NCI-H748 treated with DMSO at 0.1 percent for 48 hours (cell line): ENCODE measurements around the gene TNXB.
"Not testable (repeated sequence)": the region's sequence is repeated elsewhere in the genome, so short reads cannot be mapped to it uniquely, and the experiment has no call there.

ENCODE experiments used
- DNase-seq: peaks from one replicate; lab custom pipeline; 2025; lab: John Stamatoyannopoulos, UW

Gene TNXB

DNA sequence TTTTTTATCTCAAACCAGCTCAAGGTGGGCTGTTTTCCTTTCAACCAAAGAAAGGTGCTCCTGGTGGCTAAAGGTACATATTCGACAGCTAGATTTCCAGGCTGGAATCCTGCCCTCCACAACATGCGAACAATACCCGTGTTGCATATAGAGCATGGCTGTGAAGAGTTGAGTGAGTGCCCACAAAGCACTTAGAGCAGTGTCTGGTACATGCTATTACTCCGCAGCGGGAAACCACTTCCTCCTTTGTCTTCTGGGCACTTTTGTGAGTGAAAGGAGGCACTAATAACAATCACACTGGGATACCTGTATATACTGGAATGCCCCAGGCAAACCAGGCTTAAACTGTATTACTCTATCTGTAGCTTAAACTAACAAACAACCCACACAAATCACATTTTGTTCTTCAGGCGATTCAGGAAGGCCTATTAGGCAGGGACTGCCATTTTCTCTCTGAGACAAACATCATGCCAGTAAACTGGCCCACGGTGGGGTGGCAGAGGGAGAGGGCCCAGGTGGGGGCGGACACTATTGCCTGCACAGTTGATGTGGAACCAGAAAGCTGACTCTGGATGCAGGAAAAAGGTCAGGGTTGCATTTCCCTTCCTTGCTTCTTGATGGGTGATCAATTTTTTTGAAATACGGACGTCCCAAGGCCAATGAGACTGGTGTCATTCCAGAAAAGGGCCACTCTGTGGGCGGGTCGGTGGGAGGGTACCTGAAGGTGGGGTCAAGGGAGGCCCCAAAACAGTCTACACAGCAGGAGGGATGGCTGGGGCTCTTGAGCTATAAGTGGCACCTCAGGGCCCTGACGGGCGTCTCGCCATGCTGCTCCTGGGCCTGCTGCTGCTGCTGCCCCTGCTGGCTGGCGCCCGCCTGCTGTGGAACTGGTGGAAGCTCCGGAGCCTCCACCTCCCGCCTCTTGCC is 71.3 kb downstream of the TNXB start, which contains the start of gene CYP21A2:
Gene CYP21A2, plus strand, starts transcription at position 818 of the 927 bp plus-strand sequence. Its CDS starts 8 bp downstream, at position 826.
- DNase-seq: not testable (repeated sequence)

DNA sequence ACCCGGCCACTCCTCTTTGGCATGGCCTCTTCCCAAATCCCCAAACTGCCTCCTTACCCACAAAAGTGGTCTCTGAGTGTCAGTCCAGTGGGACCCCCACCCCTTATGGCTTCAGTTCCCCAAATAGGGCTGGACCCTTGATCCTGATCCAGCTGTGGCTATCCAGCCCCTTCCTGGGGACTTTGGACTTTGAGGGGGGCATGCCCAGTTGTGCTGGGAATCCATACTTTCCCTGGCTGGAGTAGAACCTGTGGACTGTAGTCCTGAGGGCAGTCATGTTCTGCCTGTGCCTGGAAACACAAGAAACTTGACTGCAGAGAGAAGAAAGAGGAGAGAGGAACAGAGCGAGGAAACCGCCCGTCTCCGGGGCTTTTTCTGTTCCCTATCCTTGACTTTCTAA is 72.0 kb downstream of the TNXB start:
- not testable (repeated sequence) for DNase-seq

DNA sequence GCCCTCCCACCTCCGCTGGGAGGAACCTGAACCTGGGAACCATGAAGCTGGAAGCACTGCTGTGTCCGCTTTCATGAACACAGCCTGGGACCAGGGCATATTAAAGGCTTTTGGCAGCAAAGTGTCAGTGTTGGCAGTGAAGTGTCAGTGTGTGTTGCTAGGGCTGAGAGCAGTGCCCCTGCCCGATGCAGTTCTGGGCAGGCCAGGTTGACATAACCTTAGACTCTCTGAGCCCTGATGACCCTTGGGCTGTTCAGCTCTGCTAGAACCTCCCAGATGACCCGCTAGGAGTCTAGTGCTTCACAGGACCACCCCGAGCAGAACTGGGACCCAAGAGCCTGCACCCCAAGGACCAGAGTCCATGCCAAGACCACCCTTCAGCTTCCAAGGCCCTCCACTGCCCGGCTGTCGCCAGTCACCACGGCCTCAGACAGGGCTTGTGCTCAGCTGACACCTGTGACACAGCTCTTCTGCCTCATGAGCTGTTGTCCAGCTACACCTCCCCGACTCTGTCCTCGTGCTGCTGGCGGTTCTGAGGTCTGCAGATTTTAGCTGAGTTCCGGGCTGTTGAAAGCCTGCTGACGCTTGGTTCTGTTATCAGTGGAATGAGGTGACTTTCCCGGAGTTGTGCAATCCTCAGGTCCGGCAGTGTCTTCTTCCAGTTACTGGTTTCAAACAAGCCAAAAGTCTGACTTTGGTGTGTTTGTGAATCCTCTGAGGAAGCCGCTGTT is 73.7 kb downstream of the TNXB start:
- DNase-seq: not testable (repeated sequence)

DNA sequence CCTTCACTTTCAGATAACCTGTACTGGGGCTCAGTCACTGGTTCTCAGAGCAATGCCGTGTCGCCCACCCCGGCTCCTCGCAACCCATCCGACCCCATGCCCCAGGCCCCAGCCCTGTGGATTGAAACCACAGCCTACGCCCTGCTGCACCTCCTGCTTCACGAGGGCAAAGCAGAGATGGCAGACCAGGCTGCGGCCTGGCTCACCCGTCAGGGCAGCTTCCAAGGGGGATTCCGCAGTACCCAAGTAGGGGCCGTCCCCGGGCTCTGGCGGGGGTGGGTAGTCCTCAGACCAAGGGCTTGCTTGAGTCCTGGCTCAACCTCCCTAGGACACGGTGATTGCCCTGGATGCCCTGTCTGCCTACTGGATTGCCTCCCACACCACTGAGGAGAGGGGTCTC is 79.6 kb downstream of the TNXB start:
- not testable (repeated sequence) for DNase-seq

DNA sequence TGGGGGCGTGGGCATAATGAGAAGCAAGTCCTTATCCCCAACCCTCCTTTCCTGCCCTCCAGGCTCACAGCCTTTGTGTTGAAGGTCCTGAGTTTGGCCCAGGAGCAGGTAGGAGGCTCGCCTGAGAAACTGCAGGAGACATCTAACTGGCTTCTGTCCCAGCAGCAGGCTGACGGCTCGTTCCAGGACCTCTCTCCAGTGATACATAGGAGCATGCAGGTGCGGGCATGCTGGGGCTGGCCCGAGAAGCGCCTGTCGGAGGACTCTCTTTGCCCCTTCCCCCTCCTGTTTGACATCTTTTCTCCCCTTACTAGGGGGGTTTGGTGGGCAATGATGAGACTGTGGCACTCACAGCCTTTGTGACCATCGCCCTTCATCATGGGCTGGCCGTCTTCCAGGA is 80.5 kb downstream of the TNXB start:
- DNase-seq: not testable (repeated sequence)

DNA sequence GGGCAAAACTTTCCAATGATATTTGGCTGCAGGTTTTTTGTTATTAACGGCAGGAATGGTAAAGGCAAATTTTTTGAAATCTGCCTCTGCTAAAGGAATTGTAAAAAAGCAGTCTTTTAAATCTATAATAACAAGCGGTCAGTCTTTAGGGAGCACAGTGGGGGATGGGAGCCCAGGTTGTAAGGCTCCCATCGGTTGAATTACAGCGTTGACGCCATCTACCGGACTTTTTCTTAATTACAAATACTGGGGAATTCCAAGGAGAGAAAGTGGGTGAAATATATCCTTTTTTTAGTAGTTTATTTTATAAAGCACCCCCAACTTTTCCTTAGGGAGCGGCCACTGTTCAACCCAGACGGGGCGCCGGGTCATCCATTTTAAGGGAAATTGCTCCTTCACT is 87.0 kb downstream of the TNXB start:
- not testable (repeated sequence) for DNase-seq

DNA sequence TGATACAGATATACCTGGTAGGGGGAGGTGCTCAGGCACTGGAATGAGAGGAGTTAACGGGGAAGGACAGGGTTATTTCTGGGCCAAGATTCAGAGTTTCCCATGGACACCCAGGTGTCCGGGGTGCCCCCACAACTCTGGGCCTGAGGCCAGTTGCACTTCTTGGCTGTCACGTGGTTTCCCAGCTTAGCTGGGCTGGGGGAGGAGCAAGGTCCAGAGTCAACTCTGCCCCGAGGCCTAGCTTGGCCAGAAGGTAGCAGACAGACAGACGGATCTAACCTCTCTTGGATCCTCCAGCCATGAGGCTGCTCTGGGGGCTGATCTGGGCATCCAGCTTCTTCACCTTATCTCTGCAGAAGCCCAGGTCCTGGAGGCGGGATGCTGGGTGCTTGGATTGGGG is 94.6 kb downstream of the TNXB start, which contains the start of gene C4B:
Gene C4B, plus strand, starts transcription at position 249 of the 400 bp plus-strand sequence. Its CDS starts 51 bp downstream, at position 300.
- not testable (repeated sequence) for DNase-seq

DNA sequence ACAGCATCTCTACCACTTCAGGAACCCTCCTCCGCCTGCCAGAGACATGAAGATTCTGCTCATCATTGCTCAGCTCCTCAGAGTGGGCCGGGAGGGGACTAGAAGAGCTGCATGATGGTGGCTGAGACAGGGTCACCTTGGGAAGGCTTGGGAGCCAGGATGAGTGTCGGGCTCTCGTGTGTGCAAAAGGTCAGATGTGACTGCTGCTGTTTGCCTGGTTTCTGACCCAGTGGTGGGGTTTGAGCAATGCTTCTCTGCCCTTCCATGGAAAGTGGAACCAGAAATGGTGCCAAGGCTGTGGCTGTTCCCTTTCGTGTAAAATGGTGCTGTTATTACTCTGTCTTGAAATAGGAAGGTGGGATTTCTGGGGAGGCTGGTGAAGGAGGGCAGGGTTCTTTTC is 95.4 kb downstream of the TNXB start:
- not testable (repeated sequence) for DNase-seq

DNA sequence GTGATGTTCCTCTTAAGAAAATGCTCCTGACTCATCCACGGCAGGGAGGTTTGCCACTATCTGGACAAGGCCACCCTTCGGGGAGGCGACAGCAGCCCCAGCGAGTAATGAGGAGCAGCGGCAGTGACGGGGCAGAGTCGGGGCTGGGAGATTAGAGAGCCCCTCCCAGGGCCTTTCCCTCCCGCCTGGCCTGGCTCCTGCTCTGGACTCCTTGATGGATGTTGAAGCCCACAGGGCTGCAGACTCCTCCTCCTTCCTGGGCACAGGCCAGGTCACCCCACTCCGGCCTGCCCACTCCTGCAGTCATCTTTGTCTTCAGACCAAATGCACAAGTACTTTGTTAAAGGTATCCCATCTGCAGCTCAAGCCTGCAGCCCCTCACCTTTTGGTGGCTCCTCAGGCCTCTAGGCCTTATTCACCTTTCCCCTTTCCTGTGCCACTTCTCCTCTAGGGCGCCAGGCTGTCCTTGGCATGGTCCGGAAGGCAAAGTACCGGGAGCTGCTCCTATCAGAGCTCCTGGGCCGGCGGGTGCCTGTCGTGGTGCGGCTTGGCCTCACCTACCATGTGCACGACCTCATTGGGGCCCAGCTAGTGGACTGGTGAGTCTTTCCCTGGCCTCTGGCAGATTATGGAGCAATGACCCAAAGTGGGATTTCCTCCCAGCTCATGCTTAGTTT is 96.1 kb downstream of the TNXB start:
- DNase-seq: not testable (repeated sequence)

DNA sequence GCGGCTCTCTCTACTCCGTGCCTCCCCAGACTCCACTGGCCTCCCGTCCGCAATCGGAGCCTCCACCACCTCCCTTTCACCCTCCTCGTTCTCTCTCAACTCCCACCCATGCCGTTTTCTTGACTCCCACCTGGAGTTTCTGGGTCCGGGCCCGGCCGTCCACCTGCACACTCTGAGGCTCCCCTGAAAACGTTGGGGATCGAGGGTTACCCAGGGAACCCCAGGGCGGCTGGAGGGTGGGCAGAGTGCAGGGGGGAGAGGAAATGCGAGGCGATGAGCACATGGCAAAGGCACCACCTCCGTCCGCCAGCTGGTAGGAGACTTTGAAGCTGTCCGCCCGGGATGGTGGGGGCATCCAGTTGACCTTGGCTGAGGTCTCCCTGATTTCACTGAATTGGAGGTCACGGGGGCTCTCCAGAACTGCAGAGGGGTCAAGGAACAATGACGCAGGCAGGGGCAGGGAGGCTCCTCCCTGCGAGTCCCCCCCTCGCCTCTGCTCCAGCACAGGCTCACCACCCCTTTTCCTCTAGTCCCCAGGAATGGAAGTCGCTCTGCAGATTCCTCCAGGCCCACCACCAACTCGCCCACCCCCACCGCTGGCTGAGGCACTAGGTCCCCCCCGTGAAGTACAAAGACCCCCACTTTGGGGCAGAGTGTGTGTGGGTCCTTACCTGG is 98.1 kb downstream of the TNXB start:
- DNase-seq: not testable (repeated sequence)

DNA sequence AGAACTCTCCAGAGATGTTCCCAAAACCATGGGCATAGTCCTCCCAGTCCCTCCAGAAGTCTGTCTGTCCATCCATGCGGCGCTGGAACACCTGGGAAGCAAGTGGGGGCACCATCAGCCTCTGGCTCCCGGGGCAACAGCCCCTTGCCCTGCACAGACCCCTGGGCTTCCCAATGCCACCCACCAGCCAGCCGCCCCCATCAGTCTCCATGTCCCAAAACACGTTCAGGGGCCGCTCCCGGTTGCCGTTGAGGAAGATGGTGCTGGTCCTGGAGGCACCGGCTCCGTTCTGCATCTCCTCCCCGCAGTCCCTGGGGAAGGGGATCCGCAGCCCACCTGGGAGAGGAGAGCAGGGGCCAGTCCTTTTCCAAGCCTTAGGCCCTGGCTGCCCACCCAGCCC is 99.6 kb downstream of the TNXB start:
- DNase-seq: not testable (repeated sequence)

DNA sequence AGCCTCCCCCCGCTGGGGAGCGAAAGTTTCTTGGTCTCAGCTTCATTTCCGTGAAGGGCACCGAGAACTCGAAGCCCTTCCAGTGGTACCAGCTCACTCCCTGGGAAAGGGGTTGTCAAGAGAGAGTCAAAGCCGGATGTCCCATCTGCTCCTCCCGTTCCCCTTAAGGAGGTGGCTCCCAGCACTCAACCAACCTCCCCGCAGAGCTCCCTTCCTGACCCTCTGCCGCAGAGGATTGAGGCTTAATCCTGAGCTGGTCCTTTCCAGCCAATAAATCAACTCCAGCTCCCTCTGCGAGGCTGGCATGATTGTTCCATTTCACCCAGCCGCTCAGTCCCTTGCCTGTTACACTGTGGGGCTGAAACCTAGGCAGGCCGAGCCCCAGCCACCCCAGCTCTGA is 100.5 kb downstream of the TNXB start:
- DNase-seq: not testable (repeated sequence)

DNA sequence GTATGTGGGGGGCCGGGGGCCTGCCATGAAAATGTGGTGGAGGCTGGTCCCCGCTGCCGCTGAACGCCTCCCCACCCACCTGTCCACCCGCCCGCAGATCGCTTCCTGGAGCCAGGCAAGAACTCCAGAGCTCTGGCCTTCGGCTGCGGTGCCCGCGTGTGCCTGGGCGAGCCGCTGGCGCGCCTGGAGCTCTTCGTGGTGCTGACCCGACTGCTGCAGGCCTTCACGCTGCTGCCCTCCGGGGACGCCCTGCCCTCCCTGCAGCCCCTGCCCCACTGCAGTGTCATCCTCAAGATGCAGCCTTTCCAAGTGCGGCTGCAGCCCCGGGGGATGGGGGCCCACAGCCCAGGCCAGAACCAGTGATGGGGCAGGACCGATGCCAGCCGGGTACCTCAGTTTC is 101.1 kb downstream of the TNXB start:
- not testable (repeated sequence) for DNase-seq

DNA sequence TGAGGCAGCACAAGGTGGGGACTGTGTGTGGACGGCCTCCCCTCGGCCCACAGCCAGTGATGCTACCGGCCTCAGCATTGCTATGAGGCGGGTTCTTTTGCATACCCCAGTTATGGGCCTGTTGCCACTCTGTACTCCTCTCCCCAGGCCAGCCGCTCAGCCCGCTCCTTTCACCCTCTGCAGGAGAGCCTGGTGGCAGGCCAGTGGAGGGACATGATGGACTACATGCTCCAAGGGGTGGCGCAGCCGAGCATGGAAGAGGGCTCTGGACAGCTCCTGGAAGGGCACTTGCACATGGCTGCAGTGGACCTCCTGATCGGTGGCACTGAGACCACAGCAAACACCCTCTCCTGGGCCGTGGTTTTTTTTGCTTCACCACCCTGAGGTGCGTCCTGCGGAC is 102.1 kb downstream of the TNXB start:
- DNase-seq: not testable (repeated sequence)

DNA sequence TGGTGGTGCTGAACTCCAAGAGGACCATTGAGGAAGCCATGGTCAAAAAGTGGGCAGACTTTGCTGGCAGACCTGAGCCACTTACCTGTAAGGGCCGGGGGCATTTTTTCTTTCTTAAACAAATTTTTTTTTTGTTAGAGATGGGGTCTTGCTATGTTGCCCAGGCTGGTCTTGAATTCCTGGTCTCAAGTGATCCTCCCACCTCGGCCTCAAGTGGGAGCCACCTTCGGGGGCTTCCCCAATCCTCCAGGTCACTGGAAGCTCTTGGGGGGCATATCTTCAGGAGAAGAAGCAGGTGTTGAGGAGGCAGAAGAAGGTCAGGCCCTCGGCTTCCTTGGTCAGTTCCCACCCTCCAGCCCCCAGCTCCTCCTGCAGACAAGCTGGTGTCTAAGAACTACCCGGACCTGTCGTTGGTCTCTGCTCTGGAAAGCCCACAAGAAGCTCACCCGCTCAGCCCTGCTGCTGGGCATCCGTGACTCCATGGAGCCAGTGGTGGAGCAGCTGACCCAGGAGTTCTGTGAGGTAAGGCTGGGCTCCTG is 103.1 kb downstream of the TNXB start:
- not testable (repeated sequence) for DNase-seq

DNA sequence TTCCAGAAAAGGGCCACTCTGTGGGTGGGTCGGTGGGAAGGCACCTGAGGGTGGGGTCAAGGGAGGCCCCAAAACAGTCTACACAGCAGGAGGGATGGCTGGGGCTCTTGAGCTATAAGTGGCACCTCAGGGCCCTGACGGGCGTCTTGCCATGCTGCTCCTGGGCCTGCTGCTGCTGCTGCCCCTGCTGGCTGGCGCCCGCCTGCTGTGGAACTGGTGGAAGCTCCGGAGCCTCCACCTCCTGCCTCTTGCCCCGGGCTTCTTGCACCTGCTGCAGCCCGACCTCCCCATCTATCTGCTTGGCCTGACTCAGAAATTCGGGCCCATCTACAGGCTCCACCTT is 103.6 kb downstream of the TNXB start:
- DNase-seq: not testable (repeated sequence)

DNA sequence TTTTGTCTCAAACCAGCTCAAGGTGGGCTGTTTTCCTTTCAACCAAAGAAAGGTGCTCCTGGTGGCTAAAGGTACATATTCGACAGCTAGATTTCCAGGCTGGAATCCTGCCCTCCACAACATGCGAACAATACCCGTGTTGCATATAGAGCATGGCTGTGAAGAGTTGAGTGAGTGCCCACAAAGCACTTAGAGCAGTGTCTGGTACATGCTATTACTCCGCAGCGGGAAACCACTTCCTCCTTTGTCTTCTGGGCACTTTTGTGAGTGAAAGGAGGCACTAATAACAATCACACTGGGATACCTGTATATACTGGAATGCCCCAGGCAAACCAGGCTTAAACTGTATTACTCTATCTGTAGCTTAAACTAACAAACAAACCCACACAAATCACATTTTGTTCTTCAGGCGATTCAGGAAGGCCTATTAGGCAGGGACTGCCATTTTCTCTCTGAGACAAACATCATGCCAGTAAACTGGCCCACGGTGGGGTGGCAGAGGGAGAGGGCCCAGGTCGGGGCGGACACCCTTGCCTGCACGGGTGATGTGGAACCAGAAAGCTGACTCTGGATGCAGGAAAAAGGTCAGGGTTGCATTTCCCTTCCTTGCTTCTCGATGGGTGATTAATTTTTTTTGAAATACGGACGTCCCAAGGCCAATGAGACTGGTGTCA is 104.1 kb downstream of the TNXB start:
- DNase-seq: peak; percentile 10

DNA sequence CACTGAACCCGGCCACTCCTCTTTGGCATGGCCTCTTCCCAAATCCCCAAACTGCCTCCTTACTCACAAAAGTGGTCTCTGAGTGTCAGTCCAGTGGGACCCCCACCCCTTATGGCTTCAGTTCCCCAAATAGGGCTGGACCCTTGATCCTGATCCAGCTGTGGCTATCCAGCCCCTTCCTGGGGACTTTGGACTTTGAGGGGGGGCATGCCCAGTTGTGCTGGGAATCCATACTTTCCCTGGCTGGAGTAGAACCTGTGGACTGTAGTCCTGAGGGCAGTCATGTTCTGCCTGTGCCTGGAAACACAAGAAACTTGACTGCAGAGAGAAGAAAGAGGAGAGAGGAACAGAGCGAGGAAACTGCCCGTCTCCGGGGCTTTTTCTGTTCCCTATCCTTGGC is 104.7 kb downstream of the TNXB start:
- DNase-seq: not testable (repeated sequence)

DNA sequence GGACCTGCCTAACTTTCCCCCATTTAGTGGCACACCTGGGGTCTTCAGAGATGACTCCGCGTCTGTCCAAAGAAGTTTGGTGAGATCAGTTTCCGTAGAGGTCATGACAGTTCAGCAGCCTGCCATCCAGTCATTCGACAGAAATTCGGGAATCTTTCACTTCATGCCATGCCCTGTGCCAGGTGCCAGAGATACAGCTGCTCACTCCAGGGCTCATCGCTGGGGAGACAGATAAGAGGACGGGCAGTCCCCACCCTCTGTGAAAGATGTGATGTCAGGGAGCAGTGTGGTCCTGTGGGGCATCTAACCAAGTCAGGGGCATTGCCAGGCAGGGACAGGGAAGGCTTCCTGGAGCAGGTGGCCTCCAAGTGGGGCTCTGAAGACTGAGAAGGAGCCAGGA is 105.8 kb downstream of the TNXB start:
- DNase-seq: not testable (repeated sequence)

DNA sequence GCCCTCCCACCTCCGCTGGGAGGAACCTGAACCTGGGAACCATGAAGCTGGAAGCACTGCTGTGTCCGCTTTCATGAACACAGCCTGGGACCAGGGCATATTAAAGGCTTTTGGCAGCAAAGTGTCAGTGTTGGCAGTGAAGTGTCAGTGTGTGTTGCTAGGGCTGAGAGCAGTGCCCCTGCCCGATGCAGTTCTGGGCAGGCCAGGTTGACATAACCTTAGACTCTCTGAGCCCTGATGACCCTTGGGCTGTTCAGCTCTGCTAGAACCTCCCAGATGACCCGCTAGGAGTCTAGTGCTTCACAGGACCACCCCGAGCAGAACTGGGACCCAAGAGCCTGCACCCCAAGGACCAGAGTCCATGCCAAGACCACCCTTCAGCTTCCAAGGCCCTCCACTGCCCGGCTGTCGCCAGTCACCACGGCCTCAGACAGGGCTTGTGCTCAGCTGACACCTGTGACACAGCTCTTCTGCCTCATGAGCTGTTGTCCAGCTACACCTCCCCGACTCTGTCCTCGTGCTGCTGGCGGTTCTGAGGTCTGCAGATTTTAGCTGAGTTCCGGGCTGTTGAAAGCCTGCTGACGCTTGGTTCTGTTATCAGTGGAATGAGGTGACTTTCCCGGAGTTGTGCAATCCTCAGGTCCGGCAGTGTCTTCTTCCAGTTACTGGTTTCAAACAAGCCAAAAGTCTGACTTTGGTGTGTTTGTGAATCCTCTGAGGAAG is 106.4 kb downstream of the TNXB start:
- not testable (repeated sequence) for DNase-seq
